ENCODE measurements around the gene S1PR5.

The S1PR5 gene

DNA sequence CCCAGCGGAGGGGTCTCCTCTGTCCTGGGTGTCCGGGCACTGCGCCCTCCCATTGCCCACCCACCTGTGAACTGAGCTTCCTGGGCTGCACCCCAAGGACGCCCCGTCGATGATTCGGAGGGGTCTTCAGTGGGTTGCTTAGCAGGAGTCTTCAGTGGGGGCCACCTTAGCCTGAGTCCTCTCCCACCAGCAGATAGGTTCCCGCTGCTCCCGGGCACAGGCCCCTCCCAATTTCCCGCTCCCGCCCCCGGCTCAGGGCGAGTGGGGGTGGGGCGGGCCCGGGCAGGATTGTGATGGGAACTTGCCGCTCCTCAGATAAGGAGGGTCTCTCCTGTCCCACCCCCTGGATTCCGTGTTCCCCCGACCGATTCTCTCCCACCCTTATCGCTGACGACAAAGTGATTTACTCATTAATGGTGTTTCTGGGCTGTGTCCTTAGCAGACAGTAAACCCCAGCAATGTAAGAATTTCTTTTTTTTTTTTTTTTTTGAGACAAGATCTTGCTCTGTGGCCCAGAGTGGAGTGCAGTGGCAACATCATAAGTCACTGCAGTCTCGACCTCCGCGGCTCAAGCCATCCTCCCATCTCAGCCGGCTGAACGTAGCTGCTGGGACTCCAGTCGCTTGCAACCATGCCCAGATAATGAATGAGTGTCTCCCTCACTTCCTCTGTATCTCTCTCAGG is 655 bp upstream of the S1PR5 start (continued):
- TF ChIP-seq, protein P1, sequence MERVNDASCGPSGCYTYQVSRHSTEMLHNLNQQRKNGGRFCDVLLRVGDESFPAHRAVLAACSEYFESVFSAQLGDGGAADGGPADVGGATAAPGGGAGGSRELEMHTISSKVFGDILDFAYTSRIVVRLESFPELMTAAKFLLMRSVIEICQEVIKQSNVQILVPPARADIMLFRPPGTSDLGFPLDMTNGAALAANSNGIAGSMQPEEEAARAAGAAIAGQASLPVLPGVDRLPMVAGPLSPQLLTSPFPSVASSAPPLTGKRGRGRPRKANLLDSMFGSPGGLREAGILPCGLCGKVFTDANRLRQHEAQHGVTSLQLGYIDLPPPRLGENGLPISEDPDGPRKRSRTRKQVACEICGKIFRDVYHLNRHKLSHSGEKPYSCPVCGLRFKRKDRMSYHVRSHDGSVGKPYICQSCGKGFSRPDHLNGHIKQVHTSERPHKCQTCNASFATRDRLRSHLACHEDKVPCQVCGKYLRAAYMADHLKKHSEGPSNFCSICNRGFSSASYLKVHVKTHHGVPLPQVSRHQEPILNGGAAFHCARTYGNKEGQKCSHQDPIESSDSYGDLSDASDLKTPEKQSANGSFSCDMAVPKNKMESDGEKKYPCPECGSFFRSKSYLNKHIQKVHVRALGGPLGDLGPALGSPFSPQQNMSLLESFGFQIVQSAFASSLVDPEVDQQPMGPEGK (CRISPR knock-in tag; IDR thresholded peaks at IDR 0.05; ENCODE audit: borderline replicate concordance), result no peak
- no peak for TF ChIP-seq ZC3H10 (CRISPR knock-in tag; IDR thresholded peaks at IDR 0.05)
- no peak for TF ChIP-seq ZNF70 (CRISPR knock-in tag; IDR thresholded peaks at IDR 0.05)

DNA sequence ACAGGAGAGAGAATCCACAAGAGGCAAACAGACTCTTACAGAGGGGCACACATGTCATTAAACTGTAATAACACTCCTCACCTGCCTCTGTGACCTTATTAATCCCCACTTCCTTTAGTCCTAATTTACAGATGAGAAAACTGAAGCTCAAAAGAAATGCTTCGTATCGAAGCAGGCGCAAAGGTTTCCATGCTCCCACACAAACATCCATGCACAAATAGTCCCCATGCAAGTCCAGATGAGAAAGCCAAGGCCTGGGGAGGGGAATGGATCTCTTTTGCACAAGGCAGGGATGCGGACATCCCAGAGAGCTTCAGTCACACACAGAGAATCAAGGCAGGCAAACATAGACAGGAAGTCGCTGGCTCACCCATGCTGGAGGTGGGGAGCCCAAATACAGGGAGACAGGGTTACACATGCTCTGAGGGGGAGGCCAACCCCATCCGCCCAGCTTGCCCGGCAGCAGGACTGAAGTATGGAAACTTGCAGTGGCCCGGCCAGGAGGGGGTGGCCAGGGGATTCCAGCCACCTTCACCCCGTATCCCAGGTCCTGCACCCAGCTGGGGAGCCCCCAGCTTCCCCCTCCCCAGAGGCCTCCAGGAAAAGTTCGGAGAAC is 468 bp downstream of the S1PR5 start:
- TF ChIP-seq ZNF8 (CRISPR knock-in tag; IDR thresholded peaks at IDR 0.05) (no peak), RARB (CRISPR knock-in tag; IDR thresholded peaks at IDR 0.05) (no peak), PPARA (CRISPR knock-in tag; IDR thresholded peaks at IDR 0.05; ENCODE audit: borderline replicate concordance) (no peak), ESRRG (CRISPR knock-in tag; IDR thresholded peaks at IDR 0.05) (no peak), GLIS3 (CRISPR knock-in tag; IDR thresholded peaks at IDR 0.05) (no peak), TOX (CRISPR knock-in tag; IDR thresholded peaks at IDR 0.05; ENCODE audit: borderline replicate concordance) (no peak), OSR1 (CRISPR knock-in tag; IDR thresholded peaks at IDR 0.05) (no peak), ARNTL (CRISPR knock-in tag; IDR thresholded peaks at IDR 0.05; ENCODE audit: borderline replicate concordance, low read depth) (no peak), ZNF565 (CRISPR knock-in tag; conservative IDR thresholded peaks at IDR 0.05; ENCODE audit: low read depth) (no peak), CSDC2 (CRISPR knock-in tag; IDR thresholded peaks at IDR 0.05) (no peak), BACH2 (CRISPR knock-in tag; IDR thresholded peaks at IDR 0.05; ENCODE audit: borderline replicate concordance) (no peak), TCF4 (CRISPR knock-in tag; IDR thresholded peaks at IDR 0.05; ENCODE audit: borderline replicate concordance) (no peak), ZFP3 (CRISPR knock-in tag; IDR thresholded peaks at IDR 0.05) (no peak), ISL1 (CRISPR knock-in tag; IDR thresholded peaks at IDR 0.05) (no peak)
- TF ChIP-seq, protein P2, sequence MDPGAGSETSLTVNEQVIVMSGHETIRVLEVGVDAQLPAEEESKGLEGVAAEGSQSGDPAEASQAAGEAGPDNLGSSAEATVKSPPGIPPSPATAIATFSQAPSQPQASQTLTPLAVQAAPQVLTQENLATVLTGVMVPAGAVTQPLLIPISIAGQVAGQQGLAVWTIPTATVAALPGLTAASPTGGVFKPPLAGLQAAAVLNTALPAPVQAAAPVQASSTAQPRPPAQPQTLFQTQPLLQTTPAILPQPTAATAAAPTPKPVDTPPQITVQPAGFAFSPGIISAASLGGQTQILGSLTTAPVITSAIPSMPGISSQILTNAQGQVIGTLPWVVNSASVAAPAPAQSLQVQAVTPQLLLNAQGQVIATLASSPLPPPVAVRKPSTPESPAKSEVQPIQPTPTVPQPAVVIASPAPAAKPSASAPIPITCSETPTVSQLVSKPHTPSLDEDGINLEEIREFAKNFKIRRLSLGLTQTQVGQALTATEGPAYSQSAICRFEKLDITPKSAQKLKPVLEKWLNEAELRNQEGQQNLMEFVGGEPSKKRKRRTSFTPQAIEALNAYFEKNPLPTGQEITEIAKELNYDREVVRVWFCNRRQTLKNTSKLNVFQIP (CRISPR knock-in tag; IDR thresholded peaks at IDR 0.05; ENCODE audit: borderline replicate concordance, low read depth), result no peak
- TF ChIP-seq, protein P1 (CRISPR knock-in tag; IDR thresholded peaks at IDR 0.05; ENCODE audit: borderline replicate concordance), result no peak
- TF ChIP-seq, protein P3, sequence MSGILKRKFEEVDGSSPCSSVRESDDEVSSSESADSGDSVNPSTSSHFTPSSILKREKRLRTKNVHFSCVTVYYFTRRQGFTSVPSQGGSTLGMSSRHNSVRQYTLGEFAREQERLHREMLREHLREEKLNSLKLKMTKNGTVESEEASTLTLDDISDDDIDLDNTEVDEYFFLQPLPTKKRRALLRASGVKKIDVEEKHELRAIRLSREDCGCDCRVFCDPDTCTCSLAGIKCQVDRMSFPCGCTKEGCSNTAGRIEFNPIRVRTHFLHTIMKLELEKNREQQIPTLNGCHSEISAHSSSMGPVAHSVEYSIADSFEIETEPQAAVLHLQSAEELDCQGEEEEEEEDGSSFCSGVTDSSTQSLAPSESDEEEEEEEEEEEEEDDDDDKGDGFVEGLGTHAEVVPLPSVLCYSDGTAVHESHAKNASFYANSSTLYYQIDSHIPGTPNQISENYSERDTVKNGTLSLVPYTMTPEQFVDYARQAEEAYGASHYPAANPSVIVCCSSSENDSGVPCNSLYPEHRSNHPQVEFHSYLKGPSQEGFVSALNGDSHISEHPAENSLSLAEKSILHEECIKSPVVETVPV (CRISPR knock-in tag; IDR thresholded peaks at IDR 0.05), result no peak

DNA sequence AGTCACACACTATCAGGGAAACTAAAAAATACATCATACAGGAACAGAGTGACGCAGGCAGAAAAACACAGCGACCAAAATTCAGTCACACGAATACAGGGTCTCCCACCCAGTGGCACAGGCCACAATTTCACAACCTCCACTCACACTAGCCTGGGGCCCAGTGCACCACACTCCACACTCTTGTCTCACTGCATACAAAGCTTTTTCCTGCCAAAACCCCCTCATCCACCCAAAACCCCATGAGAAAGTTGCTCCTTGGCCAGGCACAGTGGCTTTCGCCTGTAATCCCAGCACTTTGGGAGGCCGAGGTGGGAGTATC is 1.2 kb downstream of the S1PR5 start:
- no peak for TF ChIP-seq CSDC2 (CRISPR knock-in tag; IDR thresholded peaks at IDR 0.05)
- TF ChIP-seq, protein P4, sequence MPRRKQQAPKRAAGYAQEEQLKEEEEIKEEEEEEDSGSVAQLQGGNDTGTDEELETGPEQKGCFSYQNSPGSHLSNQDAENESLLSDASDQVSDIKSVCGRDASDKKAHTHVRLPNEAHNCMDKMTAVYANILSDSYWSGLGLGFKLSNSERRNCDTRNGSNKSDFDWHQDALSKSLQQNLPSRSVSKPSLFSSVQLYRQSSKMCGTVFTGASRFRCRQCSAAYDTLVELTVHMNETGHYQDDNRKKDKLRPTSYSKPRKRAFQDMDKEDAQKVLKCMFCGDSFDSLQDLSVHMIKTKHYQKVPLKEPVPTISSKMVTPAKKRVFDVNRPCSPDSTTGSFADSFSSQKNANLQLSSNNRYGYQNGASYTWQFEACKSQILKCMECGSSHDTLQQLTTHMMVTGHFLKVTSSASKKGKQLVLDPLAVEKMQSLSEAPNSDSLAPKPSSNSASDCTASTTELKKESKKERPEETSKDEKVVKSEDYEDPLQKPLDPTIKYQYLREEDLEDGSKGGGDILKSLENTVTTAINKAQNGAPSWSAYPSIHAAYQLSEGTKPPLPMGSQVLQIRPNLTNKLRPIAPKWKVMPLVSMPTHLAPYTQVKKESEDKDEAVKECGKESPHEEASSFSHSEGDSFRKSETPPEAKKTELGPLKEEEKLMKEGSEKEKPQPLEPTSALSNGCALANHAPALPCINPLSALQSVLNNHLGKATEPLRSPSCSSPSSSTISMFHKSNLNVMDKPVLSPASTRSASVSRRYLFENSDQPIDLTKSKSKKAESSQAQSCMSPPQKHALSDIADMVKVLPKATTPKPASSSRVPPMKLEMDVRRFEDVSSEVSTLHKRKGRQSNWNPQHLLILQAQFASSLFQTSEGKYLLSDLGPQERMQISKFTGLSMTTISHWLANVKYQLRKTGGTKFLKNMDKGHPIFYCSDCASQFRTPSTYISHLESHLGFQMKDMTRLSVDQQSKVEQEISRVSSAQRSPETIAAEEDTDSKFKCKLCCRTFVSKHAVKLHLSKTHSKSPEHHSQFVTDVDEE (CRISPR knock-in tag; IDR thresholded peaks at IDR 0.05), result no peak
- no peak for TF ChIP-seq TOX (CRISPR knock-in tag; IDR thresholded peaks at IDR 0.05; ENCODE audit: borderline replicate concordance)
- no peak for ATAC-seq

More for the DNA sequence above, 468 bp downstream of the S1PR5 start:
- no peak; the same call in 2 of the 3 replicates for ATAC-seq
